Activated T-helper 2 cell treated with anti-CD3 and anti-CD28 coated beads, Interferon-gamma antibody, Interleukin-2, Interleukin-4, amounts not matched to agents 10 μg/mL and 5 μg/mL and 100 μg/mL, durations not matched to agents 14 hours and 24 hours and 36 hours (primary cell): ENCODE data around the gene ZNF558. TPM values are rescaled to one million over a fixed set of nuclear protein-coding genes. Genes with fewer than 3 reads are reported as not detected.

Experiments
- DNase-seq: peaks from one replicate; pipeline ENCODE4 v3.0.0; 2021; ENCODE audit warnings: low spot score
- H3K27ac Mint-ChIP-seq: one replicate; pipeline ENCODE4 v1.8.0; 2021; ENCODE audit warnings: mixed read lengths
- H3K27me3 Mint-ChIP-seq: one replicate; pipeline ENCODE4 v1.8.0; 2021; ENCODE audit warnings: low read depth, mixed read lengths
- H3K36me3 Mint-ChIP-seq: one replicate; pipeline ENCODE4 v1.8.0; 2021; ENCODE audit warnings: low read depth, mixed read lengths
- H3K4me1 Mint-ChIP-seq: one replicate; pipeline ENCODE4 v1.8.0; 2021; ENCODE audit warnings: low read depth, mixed read lengths
- H3K4me3 Mint-ChIP-seq: one replicate; pipeline ENCODE4 v1.8.0; 2021; ENCODE audit warnings: low read depth, mild to moderate bottlenecking, moderate library complexity, mixed read lengths
- H3K9me3 Mint-ChIP-seq: one replicate; pipeline ENCODE4 v1.8.0; 2021; ENCODE audit warnings: mixed read lengths
- intact Hi-C: fragments of 100-400 bp; cut with micrococcal nuclease; formaldehyde crosslinking; loops from one replicate; pipeline ENCODE4 v1.15.1; 2023
- total RNA-seq: library from RNA; stranded (reverse); gene quantifications from 2 replicates; pipeline ENCODE4 v1.2.3, GENCODE V29; 2022

ZNF558 gene
- total RNA-seq = 23.1 and 26.0 TPM in 2 replicates

DNA sequence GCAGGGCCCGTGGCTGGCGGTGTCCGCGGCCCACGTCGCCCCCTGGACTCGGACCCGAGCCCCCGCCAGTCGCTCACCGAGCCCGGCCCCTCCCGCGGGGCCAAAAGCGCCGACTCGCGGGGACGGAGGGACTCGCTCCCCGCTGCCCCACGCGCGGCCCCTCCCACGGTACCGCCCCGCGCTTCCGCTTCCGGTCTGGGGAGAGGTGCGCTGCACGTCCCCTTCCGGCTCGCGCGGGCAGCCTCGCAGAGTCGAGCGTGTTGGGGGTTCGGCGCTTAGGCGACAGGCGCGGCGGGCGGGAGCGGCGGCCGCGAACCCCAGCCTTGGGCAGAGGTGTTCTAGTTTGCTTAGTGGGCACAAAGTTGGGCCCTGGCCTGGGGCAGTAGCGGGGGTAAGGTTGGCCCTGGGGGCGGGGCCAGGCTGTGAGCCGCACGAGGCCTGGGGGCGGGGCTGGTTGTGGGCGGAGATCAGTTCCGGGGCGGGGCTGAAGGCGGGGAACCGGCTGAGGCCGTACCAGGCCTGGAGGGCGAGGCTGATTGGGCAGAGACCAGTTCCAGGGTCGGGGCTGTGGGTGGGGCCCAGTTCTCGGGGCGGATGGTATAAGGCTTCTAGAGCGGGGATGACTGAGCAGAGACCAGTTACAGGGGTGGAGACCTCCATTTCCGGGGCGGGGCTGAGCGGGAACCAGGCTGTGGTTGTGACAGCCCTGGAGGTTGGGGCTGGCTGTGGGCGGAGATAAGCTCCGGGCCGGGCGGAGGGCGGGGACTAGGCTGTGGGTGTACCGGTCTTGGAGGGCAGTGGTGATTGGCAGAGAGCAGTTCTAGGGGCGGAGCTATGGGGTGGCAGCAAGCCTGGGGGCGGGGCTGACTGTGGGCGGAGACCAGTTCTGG, at the start of gene ZNF558, which contains the start of gene MBD3L1:
TSS of gene ZNF558 (minus strand) at position 173 of the 890 bp plus-strand sequence. CDS start 9,645 bp downstream, outside the sequence.
TSS of gene MBD3L1 (plus strand) at position 246 of the 890 bp plus-strand sequence. CDS start 10,302 bp downstream, outside the sequence.
- Mint-ChIP-seq H3K4me1 (peaks cover 13% of the 10 kb centered on the region), H3K36me3 (peaks cover 17% of the 10 kb centered on the region), H3K4me3 (peak within 1 kb of the TSS; percentile 84), H3K9me3 (peaks cover 11% of the 10 kb centered on the region), H3K27ac (peak within 1 kb of the TSS; percentile 82), H3K27me3 (no peaks in the 10 kb centered on the region)
- intact Hi-C loops = no loop called here
- peak; percentile 99 for DNase-seq

DNA sequence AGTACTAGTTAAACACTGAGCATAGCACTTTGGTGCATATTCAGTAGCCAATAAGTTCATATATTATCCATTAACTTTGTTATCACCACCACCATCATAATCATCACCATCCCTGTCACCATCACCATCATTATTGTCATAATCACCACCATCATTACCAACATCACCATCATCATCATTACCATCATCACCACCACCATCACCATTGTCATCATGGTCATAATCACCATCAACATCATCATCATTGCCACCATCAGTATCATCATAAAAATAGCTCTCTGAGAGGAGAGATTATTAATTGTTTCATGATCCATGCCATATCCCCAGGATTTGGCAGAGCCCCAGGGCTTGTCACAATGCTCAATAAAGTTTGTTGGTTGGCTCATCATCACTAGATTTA, 49.4 kb upstream of the ZNF558 start:
- H3K36me3 Mint-ChIP-seq = no peaks in the 10 kb centered on the region
- no peaks in the 10 kb centered on the region for H3K4me1 Mint-ChIP-seq
- no peaks in the 10 kb centered on the region for H3K27me3 Mint-ChIP-seq
- no peak for DNase-seq
- H3K4me3 Mint-ChIP-seq = no peak overlapping the region
- no peak overlapping the region for H3K27ac Mint-ChIP-seq
- intact Hi-C loops = no loop called here
- H3K9me3 Mint-ChIP-seq = peaks cover 35% of the 10 kb centered on the region

DNA sequence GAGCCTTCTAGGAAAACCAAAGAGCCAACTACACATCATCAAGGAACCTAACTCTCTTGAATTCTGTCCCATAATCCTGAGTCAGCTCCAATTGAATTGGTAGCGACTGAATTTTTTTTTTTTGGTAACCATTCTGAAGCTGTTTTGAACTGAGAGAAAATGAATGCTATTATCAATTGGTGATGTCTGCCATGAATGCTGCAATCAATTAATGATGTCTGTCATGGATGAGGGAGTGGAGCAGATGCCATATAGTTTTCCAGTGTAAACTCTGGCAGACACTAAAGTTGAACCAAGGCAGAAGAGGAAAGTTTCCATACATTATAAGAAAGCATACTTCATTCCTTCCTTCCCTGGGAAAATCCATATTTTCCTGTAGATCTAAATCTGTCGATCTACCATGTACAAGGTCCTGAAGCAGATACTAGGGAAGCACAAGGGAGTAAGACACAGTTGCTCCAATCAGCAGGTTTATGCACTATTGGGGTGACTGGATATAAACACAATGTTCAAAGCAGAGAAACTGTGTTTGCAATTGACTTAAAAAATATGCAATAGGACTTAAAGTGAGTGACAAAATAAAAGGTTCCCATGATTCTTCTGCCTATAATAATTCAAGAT, 48.9 kb upstream of the ZNF558 start:
- no peaks in the 10 kb centered on the region for H3K36me3 Mint-ChIP-seq
- H3K9me3 Mint-ChIP-seq = peaks cover 35% of the 10 kb centered on the region
- DNase-seq = no peak
- intact Hi-C loops = no loop called here
- no peaks in the 10 kb centered on the region for H3K27me3 Mint-ChIP-seq
- no peaks in the 10 kb centered on the region for H3K4me1 Mint-ChIP-seq
- H3K27ac Mint-ChIP-seq = no peak overlapping the region
- H3K4me3 Mint-ChIP-seq = no peak overlapping the region

DNA sequence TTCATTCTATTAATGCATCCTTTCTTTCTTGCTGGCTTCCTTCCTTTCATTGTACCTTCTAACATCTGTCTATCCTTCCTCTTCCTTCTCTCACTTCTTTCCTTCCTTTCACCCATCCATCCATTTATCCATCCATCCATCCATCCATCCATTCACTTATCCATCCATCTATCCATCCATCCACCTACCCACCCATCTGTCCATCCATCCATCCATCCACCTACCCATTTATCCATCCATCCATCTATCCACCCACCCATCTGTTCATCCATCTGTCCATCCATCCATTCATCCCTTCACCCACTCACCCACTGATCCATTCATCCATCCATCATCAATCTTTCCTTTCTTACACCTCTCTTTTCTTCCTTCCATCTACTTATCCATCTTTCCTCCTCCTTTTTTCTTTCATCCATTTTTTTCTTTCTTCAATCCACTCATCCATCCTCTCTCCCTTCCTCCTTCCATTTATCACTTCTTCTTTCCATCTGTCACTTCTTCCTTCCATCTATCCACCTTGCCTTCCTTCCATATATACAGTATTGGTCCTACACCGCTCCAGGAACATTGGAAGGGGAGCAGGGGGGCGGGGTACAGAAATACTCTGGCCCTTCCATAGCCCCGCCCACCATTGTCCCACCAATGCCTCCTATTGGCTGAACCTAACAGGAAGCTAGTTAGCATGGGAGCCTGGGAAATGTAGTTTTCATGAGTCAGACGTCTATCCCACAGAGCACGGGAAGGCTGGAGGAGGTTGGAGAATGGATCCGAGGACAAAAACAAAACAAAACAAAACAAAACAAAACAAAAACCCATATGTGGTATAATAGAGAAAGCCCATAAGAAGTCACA, 46.0 kb upstream of the ZNF558 start:
- Mint-ChIP-seq H3K36me3 (no peaks in the 10 kb centered on the region), H3K9me3 (peaks cover 34% of the 10 kb centered on the region), H3K27me3 (no peaks in the 10 kb centered on the region), H3K27ac (no peak overlapping the region), H3K4me1 (no peaks in the 10 kb centered on the region), H3K4me3 (no peak overlapping the region)
- intact Hi-C loops = no loop called here
- DNase-seq = no peak

DNA sequence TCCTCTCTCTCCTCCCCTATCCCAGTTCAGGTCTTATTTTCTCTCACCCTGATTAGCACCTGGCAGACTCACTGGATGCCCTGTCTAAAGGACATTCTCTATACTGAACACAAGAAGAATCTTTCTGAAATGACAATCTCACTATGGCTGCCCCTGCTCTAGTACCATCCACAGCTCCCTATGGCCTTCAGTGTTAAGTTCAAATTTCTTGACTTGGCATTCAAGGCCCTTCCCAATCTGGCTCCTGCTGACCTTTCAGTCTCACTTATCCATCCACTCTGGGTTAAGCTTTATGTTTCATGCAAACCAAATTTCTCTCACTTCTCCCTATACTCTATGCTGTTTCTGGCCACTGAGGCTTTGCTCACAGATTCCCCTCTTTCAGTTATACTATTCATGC, 34.2 kb upstream of the ZNF558 start:
- Mint-ChIP-seq H3K27ac (no peak overlapping the region), H3K27me3 (no peaks in the 10 kb centered on the region)
- intact Hi-C loops = no loop called here

DNA sequence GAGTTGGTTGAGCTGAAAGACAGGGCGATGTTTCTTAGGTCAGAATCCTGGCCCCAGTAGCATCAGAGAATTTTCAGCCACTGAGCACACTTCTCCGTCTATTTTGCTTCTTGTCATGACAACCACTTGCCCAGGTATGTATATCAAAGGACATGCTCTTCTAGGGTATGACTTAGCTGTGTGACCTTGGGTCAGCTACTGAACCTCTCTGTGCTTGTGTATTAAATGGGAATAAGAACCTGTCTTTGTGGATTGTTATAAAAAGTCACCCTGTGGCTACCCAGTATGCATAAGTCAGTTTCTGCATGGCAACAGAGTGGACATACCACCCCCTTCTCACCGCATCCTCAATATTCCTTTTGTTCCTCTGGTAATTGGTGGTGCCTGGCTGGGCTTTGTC, 26.2 kb upstream of the ZNF558 start:
- Mint-ChIP-seq H3K27ac (no peak overlapping the region), H3K4me3 (no peak overlapping the region), H3K36me3 (no peaks in the 10 kb centered on the region), H3K4me1 (no peaks in the 10 kb centered on the region), H3K9me3 (peaks cover 3% of the 10 kb centered on the region), H3K27me3 (no peaks in the 10 kb centered on the region)
- intact Hi-C loops = no loop called here
- DNase-seq = no peak

More for the DNA sequence above, 34.2 kb upstream of the ZNF558 start:
- DNase-seq = no peak
- Mint-ChIP-seq H3K36me3 (no peaks in the 10 kb centered on the region), H3K9me3 (no peaks in the 10 kb centered on the region), H3K4me3 (no peak overlapping the region), H3K4me1 (no peaks in the 10 kb centered on the region)

DNA sequence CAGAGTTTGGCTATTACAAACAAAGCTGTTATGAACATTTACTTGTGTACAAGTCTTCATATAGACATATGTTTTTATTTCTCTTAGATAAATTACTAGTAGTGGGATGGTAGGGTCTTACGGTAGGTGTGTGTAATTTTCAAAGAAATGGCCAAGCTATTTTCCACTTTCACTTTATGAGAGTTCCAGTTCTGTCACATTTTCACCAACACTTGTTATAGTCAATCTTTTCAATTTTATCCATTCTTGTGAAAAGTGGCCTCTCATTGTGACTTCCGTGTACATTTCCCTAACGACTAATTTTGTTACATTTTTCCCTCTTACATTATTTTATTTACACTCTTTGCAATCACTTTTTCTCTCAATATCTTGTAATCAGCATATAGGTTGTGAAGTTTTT, 18.4 kb upstream of the ZNF558 start:
- intact Hi-C loops = no loop called here
- H3K9me3 Mint-ChIP-seq = peaks cover 30% of the 10 kb centered on the region

DNA sequence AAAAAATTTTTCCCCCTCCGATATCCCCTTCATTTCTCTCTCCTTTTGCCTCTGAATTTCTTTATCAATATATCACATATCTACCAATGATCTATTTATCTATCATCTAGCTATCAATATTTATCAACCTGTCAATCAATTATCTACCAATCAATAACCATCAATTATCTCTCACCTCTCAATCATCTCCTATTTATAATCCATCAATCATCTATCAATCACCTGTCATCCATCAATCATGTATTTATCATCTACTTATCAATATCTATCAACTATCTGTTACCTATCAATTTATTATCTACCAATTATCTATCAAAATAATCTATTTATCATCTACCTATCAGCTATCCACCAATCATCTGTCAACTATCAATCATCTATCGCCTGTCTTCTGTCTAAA, 17.1 kb upstream of the ZNF558 start:
- intact Hi-C loops = no loop called here
- DNase-seq = no peak
- Mint-ChIP-seq H3K9me3 (peaks cover 30% of the 10 kb centered on the region), H3K4me3 (no peak overlapping the region), H3K27ac (no peak overlapping the region), H3K4me1 (no peaks in the 10 kb centered on the region), H3K36me3 (no peaks in the 10 kb centered on the region), H3K27me3 (no peaks in the 10 kb centered on the region)

More for the DNA sequence above, 18.4 kb upstream of the ZNF558 start:
- Mint-ChIP-seq H3K27ac (no peak overlapping the region), H3K27me3 (no peaks in the 10 kb centered on the region), H3K4me1 (no peaks in the 10 kb centered on the region), H3K36me3 (no peaks in the 10 kb centered on the region), H3K4me3 (no peak overlapping the region)
- DNase-seq = no peak

DNA sequence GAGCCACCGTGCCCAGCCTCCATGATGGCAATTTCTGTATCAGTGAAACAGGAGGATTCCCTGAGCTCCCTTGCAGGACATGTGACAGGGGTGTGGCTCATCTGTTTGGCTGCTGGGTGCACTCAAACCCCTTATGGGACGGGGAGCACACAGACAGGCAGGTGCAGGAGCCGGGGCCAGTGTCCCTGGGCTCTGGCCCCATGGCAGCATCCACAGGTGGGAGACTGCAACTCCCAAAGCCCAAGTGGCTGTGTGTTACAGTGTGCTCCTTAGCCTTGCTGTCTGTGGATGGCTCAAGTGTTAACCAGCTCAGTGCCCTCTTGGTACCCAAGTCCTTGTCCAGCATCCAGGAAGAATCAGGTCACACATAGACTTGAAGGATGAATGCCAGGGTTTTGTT, 14.7 kb upstream of the ZNF558 start:
- intact Hi-C loops = no loop called here
- Mint-ChIP-seq H3K36me3 (no peaks in the 10 kb centered on the region), H3K9me3 (peaks cover 20% of the 10 kb centered on the region), H3K4me3 (no peak overlapping the region), H3K27me3 (no peaks in the 10 kb centered on the region), H3K4me1 (no peaks in the 10 kb centered on the region), H3K27ac (no peak overlapping the region)
- no peak for DNase-seq

DNA sequence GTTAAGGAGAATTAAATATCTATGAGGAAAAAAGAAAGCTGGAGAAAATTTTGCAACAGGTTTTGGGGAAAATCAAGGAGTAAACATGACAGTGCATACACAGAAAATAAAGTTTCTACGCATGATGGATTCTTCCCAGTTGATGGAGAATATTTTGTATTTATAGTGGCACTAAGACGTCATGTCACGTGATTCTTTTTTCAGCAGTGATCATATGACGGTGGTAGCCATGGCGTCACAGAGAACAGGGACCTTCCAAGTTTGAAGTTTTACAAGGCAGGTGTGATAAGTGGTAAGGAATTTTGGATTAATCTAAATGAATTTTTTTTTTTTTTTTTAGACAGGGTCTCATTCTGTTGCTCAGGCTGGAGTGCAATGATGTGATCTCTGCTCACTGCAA, 8.6 kb upstream of the ZNF558 start:
- DNase-seq = no peak
- Mint-ChIP-seq H3K27me3 (no peaks in the 10 kb centered on the region), H3K9me3 (peaks cover 9% of the 10 kb centered on the region), H3K36me3 (no peaks in the 10 kb centered on the region), H3K4me1 (no peaks in the 10 kb centered on the region), H3K27ac (no peak overlapping the region), H3K4me3 (no peak overlapping the region)
- intact Hi-C loops = no loop called here

DNA sequence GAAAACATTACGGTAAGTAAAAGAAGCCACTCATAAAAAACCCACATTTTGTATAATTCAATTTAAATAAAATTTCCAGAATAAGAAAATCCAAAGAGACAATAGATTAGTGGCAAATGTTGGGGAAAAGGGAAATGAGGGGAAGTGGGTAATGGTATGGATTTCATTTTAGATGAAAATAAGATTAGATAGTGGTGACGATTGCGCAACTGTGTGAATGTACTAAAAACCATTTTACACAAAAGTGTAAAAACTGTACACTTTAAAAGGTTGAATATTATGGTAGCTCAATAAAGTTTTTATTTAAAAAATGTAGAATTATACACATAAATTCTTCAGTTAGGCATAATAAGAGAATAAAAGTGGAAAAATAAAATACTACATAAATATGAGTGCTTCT, 3.8 kb upstream of the ZNF558 start:
- Mint-ChIP-seq H3K27ac (no peak overlapping the region), H3K9me3 (peaks cover 20% of the 10 kb centered on the region), H3K4me3 (no peak overlapping the region), H3K4me1 (peaks cover 10% of the 10 kb centered on the region), H3K36me3 (no peaks in the 10 kb centered on the region), H3K27me3 (no peaks in the 10 kb centered on the region)
- DNase-seq = no peak
- intact Hi-C loops = no loop called here

DNA sequence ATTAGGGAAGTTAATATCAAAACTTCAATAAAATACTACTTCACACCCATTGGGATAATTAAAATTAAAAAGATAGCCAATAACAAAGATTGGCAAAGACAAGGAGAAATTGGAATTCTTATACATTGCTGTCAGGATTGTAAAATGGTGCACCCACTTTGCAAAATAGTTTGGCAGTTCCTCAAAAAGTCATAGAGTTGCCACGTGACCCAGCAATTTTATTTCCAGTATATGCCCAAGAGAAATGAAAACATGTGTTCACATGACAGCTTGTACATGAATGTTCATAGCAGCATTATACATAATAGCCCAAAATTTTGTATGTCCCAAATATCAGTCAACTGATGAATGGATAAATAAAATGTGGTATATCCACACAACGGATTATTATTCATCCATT, 3.3 kb upstream of the ZNF558 start:
- intact Hi-C loops = no loop called here
- peaks cover 10% of the 10 kb centered on the region for H3K4me1 Mint-ChIP-seq
- H3K36me3 Mint-ChIP-seq = no peaks in the 10 kb centered on the region
- H3K27ac Mint-ChIP-seq = no peak overlapping the region
- no peak overlapping the region for H3K4me3 Mint-ChIP-seq
- H3K27me3 Mint-ChIP-seq = no peaks in the 10 kb centered on the region
- no peak for DNase-seq
- H3K9me3 Mint-ChIP-seq = peaks cover 17% of the 10 kb centered on the region
